ENCODE measurements around the gene C1QTNF8. TPM values are rescaled to one million over a fixed set of nuclear protein-coding genes. Genes with fewer than 3 reads are reported as not detected.

C1QTNF8 gene
- total RNA-seq, 1 experiment from 2014 or later: 0.27 TPM

DNA sequence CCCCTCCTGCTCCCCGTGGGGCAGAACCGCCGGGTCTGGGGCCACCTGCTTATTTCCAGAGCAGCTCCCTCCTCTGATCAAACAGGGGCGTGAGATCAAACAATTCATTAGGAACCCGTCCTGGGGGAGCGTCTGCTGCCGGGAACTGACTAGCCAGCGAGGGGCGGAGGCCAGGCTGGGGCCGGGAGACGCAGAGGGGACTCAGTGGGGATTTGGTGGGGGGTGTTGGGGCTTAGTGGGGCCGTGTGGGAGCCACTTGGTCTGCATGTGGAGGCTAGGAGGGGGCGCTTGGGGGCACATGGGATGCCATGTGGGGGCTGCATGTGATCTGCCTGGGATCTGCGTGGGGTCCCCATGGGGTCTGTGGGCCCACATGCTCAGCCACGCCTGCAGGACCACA lies 36.4 kb upstream of the C1QTNF8 start:
- no peaks in the 10 kb centered on the region for H3K9me3 ChIP-seq (ENCODE audit: control insufficient read depth in 1 of 2, insufficient read depth in 1 of 2, low read depth in 1 of 2, low read length in 2 of 2)
- RAD21 ChIA-PET (ENCODE audit: low non-redundant PET in 1 of 2, low total read pairs in 2 of 2, uncharacterized antibody in 2 of 2, unreplicated experiment in 2 of 2): no interaction called here
- H3K9ac ChIP-seq (ENCODE audit: low read length): no peak overlapping the region
- no peak for DNase-seq (ENCODE audit: low read depth, low spot score)
- no peaks in the 10 kb centered on the region for H3K9me2 ChIP-seq (ENCODE audit: insufficient read depth)
- no peaks in the 10 kb centered on the region for H4K20me1 ChIP-seq (ENCODE audit: insufficient read depth)
- no TSS peak for BruUV-seq (replicated peaks)
- H3K4me3 ChIP-seq (replicated peaks in 1 of 2; ENCODE audit: low read depth in 1 of 2, low read length in 2 of 2): no peak overlapping the region
- H3K27me3 ChIP-seq (ENCODE audit: insufficient read depth, low read length): no peaks in the 10 kb centered on the region
- no peaks in the 10 kb centered on the region for H3K36me3 ChIP-seq (ENCODE audit: control insufficient read depth in 1 of 2, insufficient read depth in 2 of 2, low read length in 2 of 2)
- no peak for ATAC-seq
- H3K27ac ChIP-seq (ENCODE audit: low read depth, low read length): no peak overlapping the region
- H3K4me1 ChIP-seq (ENCODE audit: control insufficient read depth in 1 of 2, insufficient read depth in 2 of 2, low read length in 2 of 2): peaks cover 0 to 5% of the 10 kb centered on the region in 2 experiments; a peak in 1 of 4 replicates
- H3K4me2 ChIP-seq (ENCODE audit: low read length): no peak overlapping the region
- POLR2A ChIA-PET: no interaction called here
- CTCF ChIA-PET: no interaction called here
- TF ChIP-seq, protein P1, sequence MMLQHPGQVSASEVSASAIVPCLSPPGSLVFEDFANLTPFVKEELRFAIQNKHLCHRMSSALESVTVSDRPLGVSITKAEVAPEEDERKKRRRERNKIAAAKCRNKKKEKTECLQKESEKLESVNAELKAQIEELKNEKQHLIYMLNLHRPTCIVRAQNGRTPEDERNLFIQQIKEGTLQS (IDR thresholded peaks at IDR 0.05): no peak
- TF ChIP-seq POLR2A (IDR thresholded peaks at IDR 0.05; ENCODE audit: borderline replicate concordance, extremely low read depth, insufficient read depth, insufficient read length) (no peak), CBX3 (IDR thresholded peaks at IDR 0.05; ENCODE audit: low read depth) (no peak), FOSL1 (IDR thresholded peaks at IDR 0.05; ENCODE audit: low read depth) (no peak), SIN3A (IDR thresholded peaks at IDR 0.05; ENCODE audit: low read depth) (no peak), YY1 (IDR thresholded peaks at IDR 0.05; ENCODE audit: extremely low read depth, insufficient replicate concordance, low read depth, low read length) (no peak), POLR2AphosphoS5 (IDR thresholded peaks at IDR 0.05; ENCODE audit: low read depth, low read length) (no peak), REST (IDR thresholded peaks at IDR 0.05; ENCODE audit: low read depth) (no peak), ELF1 (IDR thresholded peaks at IDR 0.05; ENCODE audit: borderline replicate concordance, low read depth) (no peak), EZH2phosphoT487 (IDR thresholded peaks at IDR 0.05; ENCODE audit: borderline replicate concordance) (no peak), ZNF274 (IDR thresholded peaks at IDR 0.05; ENCODE audit: low read depth, low read length) (no peak), TCF7L2 (IDR thresholded peaks at IDR 0.05; ENCODE audit: borderline replicate concordance, extremely low read depth, insufficient read depth, insufficient read length) (no peak), SRF (IDR thresholded peaks at IDR 0.05; ENCODE audit: low read depth) (no peak), JUND (IDR thresholded peaks at IDR 0.05) (no peak), CTCF (IDR thresholded peaks at IDR 0.05 in 2 of 3, conservative IDR thresholded peaks at IDR 0.05 in 1 of 3; ENCODE audit: borderline replicate concordance in 1 of 3, insufficient read depth in 1 of 3, low read depth in 2 of 3, low read length in 2 of 3) (no peak), EGR1 (IDR thresholded peaks at IDR 0.05; ENCODE audit: low read depth) (no peak), RAD21 (IDR thresholded peaks at IDR 0.05; ENCODE audit: low read depth) (no peak)
- H2AFZ ChIP-seq (ENCODE audit: low read depth, low read length, poor library complexity, severe bottlenecking): no peak overlapping the region
- intact Hi-C loops (cut with micrococcal nuclease): no loop called here
- H3K79me2 ChIP-seq (ENCODE audit: insufficient read depth, low read length): no peaks in the 10 kb centered on the region
